Peyer's patch (tissue), 4 donors: ENCODE data around the gene RPS6KB1.

Experiments used
- CTCF ChIP-seq, 6 experiments: fragments of 450-650 bp in 4 of 6; fragments of 200-600 bp in 2 of 6; sonication (generic) in 1 of 6; IDR thresholded peaks; one replicate each; pipeline ENCODE4 v1.5.1; 2017 to 2019; ENCODE audit warnings: antibody characterized with exemption in 6 of 6, mild to moderate bottlenecking in 3 of 6, moderate library complexity in 1 of 6
- POLR2A ChIP-seq, 2 donors: fragments of 450-650 bp; IDR thresholded peaks; one replicate each; pipeline ENCODE4 v1.5.1; 2017; ENCODE audit warnings: antibody characterized with exemption in 2 of 2, mild to moderate bottlenecking in 2 of 2, moderate library complexity in 2 of 2

GRCh38 chr17:59950049-59950448 is 57.1 kb downstream of the RPS6KB1 start:
- TF ChIP-seq POLR2A (IDR thresholded peaks at IDR 0.05) = no peak
- TF ChIP-seq CTCF (IDR thresholded peaks at IDR 0.05) = no peak
